ENCODE results near the gene DAPK2.

DNA sequence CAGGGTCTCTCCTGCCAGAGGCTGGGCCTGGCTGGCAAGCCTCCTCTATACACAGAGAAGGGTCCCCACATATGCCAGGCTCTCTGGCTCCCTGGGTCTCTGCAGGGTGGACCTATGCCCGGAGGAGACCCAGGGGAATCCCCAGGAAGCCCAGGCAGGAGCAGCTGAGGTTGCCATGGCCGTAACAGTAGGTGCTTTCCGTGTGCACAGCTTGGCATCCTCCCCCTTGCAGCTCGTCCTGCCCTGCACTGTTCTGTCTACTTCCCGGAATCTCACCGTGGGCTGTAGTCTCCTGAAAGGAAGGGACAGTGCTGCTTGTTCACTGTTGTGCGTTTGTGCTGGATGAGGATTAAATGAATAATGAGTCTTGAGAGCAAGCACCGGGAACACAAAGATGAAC lies 47.8 kb downstream of the DAPK2 start:
- TF ChIP-seq POLR2A (IDR thresholded peaks at IDR 0.05; ENCODE audit: low read depth, low read length) (no peak), POLR2AphosphoS5 (IDR thresholded peaks at IDR 0.05; ENCODE audit: low read depth, low read length) (no peak), TAF1 (IDR thresholded peaks at IDR 0.05; ENCODE audit: low read depth, low read length) (no peak), PAX5 (IDR thresholded peaks at IDR 0.05; ENCODE audit: insufficient read depth, low read length, severe bottlenecking) (no peak), SPI1 (IDR thresholded peaks at IDR 0.05; ENCODE audit: low read depth, low read length) (no peak)
